Superior temporal gyrus (tissue), 1 donor: ENCODE results near the gene SNRPA.
A peak's percentile ranks its signal among the peaks of the same experiment; 100 is the strongest.
"Not testable (repeated sequence)": the region's sequence is repeated elsewhere in the genome, so short reads cannot be mapped to it uniquely, and the experiment has no call there.

ENCODE experiments used
- DNase-seq: peaks from one replicate; pipeline ENCODE4 v3.0.0-alpha.2; 2016; ENCODE audit errors: extremely low spot score

Gene SNRPA

DNA sequence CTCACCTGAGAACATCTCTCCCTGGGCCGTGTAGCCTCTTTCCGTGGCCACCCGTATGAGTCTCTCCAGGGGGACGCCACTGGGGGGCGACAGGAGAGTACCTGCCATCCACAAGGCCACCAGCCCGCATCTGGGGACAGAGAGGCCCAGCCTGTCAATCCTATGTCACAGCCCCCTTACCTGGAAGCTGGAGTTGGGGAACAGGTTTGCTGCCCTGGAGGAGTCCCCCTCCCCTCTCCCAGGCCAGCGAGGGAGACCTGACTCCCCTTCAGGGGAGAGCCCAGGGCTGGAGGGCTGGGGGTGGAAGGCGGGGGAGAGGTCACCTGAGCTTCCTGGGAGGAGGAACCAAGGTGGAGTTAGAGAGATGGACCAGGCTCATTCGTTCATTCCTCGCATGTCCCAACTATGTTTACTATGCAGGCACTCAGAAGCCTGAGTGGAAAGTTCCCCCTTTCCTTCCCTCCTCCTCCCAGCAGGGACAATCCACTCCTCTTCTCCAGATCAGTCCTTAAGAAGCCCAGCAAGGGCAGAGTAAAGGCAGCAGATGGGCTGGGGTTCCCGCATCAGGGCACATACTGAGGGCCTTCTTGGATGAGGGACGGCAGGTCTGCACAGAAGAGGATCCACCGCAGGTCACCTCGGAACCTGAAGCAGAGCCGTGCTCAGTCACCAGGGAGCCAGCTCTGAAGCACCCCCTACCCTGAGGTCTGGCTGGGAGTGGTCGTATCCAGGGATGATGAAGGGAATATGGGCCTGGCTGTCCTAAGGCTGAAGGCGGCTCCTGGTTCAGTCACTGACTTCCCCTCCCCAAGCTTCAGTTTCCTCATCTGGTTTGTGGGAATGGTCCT lies 6.2 kb upstream of the SNRPA start:
- no peak for DNase-seq

DNA sequence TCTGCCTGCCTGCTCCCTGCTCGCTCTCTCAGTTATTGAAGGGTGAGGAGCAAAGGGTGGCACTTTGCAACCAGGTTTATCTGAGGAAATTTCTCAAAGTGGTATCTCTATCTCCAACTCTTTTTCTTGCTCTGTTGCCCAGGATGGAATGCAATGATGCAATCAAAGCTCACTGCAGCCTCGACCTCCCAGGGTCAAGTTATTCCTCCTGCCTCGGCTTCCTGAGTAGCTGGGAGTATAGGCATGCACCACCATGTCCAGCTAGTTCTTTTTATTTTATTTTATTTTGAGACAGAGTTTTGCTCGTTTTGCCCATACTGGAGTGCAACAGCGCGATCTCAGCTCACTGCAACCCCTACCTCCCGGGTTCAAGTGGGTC lies 5.6 kb upstream of the SNRPA start:
- DNase-seq: no peak

DNA sequence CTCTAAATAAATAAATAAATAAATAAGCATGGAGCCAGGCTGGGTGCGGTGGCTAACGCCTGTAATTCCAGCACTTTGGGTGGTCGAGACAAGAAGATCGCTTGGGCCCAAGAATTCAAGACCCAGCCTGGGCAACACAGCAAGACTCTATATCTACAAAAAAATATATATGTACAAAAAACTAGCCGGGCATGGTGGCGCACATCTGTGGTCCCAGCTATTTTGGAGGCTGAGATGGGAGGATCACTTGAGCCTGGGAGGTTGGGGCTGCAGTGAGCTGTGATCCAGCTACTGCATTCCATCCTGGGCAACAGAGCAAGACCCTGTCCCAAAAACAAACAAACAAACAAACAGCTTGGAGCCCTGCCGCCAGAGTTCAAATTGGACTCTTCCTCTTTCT lies 3.5 kb upstream of the SNRPA start:
- no peak for DNase-seq

DNA sequence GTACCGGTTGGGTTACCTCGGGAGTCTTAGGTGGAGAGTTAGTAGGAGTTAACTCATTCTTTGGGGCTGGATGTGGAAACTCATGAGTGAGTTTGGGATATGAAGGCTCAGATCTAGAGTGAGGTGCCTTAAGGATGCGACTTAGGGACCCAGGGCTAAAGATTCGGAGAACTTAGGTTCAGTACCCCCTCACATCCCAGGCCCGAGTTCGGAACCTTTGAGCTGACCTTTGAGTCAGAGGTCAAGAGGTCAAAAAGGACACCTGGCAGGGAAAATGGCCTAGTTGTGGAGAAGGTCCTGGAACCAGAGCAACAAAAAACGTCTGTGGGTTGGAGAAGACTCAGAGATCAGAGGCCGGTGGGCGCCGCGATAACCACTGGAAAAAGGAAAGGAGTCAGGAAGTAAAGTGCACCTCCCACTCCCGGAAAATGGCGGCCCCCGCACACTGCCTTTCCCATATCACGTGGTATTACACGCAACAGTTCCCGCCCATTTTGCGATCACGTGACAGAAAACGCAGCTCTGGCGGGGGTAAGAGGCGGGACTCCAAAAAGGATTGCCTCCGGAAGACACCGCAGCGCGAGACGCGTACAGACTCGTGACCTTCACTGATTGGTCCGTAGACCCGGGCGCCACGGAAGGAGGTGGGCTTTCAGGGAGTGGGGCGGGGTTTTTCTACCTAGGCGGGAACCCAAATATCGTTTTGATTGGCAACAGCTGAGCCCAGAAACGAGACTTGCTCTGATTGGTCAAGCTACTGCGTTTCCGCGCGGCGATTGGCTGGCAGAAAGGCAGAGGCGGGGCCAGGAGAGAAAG lies 737 bp upstream of the SNRPA start, which contains the start of gene ACTMAP:
ACTMAP (minus strand) TSS at position 420 of the 816 bp plus-strand sequence. CDS start 674 bp downstream, outside the sequence.
- DNase-seq: peak; percentile 100

DNA sequence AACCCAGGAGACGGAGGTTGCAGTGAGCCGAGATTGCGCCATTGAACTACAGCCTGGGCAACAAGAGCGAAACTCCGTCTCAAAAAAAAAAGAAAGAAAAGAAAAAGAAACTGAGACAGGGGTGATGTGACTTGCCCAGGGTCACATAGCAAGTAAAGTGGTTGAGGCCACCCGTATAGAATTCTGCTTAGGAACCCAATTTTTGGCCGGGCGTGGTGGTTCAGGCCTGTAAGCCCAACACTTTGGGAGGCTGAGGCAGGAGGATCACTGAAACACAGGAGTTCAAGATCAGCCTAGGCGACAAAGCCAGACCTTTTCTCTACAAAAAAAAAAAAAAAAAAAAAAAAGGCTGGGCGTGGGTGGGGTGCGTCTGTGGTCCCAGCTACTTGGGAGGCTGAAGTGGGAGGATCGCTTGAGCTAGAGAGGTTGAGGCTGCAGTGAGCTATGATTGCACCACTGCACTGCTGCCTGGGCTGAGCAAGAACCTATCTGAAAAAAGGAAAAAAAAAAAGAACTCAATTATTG lies 1.3 kb downstream of the SNRPA start:
- DNase-seq: no peak

DNA sequence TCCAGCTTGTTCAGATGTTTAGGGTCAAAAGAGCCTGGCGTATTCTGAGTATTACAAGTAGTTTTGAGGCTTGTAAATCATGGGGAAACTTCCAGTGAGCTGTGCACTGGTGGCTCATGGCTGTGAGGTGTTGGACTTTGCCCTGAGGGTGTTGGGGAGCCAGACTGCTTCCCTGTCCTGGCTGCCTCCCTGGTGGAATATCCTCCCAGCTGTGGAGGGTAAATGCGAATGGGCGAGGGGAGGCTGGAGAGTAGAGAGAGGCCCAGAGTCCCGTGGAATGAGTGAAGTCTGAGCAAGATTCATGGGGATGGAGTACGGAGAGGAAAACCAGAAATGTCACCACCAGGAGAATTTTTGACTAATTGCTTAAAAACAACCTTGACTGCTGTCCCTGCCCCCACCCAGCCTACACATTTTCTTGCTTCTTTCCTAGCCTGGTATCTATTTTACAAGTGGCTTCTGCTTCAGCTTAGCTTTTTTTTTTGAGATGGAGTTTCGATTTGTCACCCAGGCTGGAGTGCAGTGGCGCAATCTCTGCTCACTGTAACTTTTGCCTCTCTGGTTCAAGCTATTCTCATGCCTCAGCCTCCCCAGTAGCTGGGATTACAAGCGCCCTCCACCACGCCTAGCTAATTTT lies 3.7 kb downstream of the SNRPA start:
- no peak for DNase-seq

DNA sequence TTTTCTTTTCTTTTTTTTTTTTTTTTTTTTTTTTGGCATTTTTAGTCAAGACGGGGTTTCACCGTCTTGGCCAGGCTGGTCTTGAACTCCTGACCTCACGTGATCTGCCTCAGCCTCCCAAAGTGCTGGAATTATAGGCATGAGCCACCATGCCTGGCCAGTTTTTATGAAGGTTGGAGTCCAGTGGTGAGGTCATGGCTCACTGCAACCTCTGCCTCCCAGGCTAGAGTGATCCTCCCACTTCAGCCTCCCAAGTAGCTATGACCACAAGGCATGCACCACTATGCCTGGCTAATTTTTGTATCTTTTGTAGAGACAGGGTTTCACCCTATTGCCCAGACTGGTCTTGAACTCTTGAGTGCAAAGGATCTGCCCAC lies 4.2 kb downstream of the SNRPA start:
- DNase-seq: no peak

DNA sequence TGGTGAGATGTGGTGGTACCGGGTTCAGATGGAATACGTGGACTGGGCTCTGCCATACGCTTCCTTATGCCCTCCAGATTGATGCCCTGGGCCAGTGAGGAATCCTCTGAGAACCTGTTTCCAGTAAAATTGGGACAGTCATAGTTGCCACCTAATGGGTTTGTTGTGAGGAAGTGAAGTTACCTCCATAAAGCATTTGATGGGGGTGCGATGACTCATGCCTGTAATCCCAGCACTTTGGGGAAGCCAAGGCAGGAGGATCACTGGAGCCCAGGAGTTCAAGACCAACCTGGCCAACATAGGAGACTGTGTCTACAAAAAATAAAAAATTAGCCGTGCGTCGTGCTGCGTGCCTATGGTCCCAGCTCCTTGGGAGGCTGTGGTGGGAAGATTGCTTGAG lies 4.8 kb downstream of the SNRPA start:
- no peak for DNase-seq

DNA sequence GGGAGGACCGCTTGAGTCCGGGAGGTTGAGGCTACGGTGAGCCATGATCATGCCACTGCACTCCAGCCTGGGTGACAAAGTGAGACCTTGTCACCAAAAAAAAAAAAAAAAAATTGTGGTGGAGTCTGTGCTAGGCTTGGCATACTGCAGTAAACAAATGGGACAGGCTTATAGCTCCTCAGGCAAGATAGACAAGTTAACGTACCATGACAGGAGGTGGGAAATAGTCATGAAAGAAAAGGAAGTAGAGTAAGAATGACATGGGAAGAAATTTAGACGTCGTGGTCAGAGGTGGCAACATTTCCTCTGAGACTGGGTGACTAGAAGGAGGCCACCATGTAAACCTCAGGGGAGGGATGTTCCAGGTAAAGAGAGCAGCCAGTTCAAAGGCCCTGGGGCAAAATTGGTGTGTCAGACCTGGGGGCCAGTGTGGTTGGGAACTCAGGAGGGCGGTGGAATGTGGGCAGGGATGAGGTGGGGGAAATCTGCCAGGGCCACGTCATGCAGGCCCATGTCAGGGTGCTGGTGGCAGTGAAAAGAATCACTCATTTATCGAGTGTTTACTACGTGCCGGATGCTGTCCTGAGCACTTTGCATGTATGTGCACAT lies 5.6 kb downstream of the SNRPA start:
- no peak for DNase-seq

DNA sequence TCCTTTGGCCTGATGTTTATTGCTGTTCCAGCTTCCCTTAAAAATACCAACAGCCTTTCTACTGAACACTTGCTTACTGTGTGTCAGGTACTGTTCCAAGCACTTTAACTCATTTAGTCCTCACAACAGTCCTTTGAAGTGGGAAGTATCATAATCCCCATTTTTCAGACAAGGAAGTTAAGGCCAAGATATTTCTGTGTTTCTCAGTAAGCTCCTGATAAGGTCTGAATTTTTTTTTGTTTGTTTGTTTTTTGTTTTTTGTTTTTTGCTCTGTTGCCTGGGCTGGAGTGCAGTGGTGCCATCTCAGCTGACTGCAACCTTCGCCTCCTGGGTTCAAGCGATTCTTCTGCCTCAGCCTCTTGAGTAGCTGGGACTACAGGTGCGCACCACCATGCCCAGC lies 7.5 kb downstream of the SNRPA start:
- DNase-seq: no peak

DNA sequence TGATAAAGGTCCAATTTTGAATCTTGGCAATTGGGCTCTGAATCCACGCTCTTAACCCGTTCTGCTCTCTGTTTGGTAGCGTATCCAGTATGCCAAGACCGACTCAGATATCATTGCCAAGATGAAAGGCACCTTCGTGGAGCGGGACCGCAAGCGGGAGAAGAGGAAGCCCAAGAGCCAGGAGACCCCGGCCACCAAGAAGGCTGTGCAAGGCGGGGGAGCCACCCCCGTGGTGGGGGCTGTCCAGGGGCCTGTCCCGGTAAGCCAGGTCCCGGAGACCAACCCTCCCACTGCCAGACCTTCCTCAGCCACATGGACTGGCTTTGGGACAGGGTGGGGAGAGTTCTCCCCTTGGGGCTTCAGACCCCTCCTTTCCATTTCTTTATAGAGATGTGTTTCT lies 8.3 kb downstream of the SNRPA start:
- no peak for DNase-seq

DNA sequence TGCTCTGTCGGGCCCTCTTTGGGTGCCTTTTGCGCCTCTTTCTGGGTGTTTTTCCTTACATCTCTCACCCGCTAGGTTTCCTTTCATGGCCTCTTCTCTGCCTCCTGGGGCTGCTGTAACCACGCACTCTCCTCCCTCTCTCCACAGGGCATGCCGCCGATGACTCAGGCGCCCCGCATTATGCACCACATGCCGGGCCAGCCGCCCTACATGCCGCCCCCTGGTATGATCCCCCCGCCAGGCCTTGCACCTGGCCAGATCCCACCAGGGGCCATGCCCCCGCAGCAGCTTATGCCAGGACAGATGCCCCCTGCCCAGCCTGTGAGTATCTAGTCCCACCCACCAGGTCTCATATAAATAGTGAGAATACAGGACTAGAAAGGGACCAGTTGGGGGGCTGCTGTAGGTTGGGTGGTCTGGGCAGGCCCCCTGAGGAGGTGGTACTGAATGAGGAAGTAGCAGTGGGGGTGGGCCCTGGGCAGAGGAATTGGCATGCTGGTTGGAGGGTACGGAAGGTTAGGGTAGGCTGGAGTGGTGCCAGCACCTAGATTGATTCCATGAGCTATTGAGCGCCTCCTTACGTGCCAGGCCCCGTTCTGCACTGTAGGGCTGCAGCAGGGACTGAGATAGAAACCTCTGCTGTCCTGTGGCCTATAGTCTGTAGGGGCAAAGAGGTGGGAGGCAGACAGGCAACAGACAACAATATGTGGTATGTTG lies 11.9 kb downstream of the SNRPA start:
- no peak for DNase-seq

DNA sequence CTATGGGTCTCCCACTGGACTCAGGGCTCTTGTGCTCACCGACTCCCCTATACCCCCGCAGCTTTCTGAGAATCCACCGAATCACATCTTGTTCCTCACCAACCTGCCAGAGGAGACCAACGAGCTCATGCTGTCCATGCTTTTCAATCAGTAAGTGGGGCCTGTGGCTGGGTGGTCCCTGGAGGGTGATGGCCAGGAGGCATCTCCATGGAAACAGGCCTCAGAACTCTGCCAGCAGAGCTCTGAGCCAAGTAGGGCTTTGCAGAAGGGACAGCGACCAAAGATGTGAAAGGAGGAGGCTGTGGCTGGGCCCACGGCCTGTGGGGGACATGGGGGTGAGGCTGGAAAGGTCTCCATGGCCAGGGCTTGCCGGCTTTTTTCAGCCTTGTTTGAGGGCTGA lies 12.5 kb downstream of the SNRPA start:
- DNase-seq: no peak

DNA sequence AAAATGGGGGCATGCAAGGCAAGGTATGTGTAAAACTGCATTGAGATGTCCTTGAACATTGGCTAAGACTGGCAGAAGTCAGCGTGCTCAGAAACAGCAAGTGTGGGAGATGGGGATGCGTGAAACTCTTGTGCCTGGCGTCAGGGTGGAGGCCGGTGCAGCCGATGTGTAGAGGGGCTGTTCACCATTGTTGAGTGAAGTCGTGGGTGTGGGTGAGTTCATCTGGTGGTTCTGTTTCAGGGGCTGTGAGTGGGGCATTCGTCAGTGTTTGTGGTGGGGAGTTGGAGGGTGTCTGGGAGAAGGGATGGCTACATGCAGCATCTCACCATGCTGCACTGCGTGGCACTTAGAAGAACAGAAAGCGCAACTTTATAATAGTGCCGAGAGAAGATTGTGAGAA lies 13.0 kb downstream of the SNRPA start:
- no peak for DNase-seq

DNA sequence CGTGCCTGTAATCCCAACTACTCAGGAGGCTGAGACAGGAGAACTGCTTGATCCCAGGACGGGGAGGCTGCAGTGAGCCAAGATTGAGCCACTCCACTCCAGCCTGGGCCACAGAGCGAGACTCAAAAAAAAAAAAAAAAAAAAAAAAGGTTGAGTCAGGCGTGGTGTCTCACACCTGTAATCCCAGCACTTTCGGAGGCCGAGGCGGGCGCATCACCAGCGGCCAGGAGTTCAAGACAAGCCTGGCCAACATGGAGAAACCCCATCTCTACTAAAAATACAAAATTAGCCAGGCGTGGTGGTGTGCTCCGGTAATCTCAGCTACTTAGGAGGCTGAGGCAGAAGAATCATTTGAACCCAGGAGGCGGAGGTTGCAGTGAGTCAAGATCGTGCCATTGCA lies 15.4 kb downstream of the SNRPA start:
- DNase-seq: not testable (repeated sequence)

DNA sequence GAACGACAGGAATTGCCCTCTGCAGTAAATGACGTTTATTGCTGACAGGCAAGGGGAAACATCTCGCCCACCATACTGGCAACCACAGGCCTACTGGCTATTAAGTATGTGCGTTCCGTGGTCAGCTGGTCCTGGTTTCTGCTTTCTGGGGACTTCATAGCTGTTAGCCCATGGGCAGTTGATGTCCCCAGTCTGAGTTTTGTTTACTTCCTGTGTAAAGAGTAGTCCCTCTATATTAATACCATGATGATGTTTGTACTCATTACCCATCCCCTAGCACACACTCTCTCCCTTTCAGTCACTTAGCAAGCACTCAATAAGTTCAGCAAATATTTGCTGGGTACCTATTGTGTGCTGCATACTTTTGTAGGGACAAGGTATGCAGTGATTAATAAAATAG lies 17.9 kb downstream of the SNRPA start:
- DNase-seq: no peak

DNA sequence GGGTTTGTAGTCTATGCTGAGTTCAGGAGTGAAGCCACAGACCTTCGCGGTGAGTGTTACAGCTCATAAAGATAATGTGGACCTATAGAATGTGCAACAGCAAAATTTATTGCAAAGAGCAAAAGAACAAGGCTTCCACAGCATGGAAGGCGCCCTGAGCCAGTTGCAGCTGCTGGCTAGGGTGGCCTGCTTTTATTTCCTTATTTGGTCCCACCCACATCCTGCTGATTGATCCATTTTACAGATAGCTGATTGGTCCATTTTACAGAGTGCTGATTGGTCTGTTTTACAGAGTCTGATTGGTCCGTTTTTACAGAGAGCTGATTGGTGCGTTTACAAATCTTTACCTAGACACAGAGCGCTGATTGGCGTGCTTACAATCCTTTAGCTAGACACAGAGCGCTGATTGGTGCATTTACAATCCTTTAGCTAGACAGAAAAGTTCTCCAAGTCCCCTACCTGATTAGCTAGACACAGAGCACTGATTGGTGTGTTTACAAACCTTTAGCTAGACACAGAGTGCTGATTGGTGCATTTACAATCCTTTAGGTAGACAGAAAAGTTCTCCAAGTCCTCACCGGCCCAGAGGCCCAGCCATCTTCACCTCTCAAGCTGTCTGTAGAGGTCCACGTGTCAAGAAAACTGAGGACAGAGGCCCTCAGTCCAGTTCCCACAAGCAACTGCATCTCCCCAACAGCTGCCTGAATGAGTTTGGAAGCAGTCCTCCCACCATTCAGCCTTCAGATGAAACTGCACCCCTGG lies 20.3 kb downstream of the SNRPA start:
- not testable (repeated sequence) for DNase-seq

DNA sequence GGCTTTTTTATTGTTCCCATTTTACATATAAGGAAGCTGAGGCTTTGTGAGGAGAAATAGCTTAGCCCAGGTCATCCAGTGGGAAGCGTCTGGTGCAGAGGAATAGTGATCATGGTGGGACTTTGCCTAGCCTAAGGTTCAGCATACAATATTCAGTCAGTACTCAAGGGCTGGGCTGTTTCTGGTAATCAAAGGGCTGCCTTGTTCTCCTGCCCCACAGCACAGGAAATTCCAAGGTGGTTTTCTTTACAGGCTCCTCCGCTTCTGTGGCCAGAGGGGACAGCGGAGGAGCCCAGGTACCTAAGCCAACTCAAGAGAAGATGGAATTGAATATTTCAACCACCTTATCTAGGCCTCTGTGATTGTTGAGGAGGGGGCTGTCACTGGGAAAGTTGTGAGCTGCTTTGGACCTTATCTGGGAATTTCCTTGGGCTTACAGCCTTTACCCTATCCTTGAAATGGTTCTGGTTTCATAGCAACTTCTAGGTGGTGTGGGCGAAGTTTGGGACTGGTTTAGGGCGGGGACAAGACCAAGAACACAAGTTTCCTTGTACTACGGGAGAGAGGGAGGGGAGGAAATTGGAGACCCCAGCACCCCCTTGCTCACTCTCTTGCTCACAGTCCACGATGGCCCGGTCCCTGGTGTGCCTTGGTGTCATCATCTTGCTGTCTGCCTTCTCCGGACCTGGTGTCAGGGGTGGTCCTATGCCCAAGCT lies 24.1 kb downstream of the SNRPA start, which contains the start of gene MIA:
MIA (plus strand) TSS at position 606 of the 716 bp plus-strand sequence; CDS start at position 628, 22 bp downstream.
- DNase-seq: no peak

DNA sequence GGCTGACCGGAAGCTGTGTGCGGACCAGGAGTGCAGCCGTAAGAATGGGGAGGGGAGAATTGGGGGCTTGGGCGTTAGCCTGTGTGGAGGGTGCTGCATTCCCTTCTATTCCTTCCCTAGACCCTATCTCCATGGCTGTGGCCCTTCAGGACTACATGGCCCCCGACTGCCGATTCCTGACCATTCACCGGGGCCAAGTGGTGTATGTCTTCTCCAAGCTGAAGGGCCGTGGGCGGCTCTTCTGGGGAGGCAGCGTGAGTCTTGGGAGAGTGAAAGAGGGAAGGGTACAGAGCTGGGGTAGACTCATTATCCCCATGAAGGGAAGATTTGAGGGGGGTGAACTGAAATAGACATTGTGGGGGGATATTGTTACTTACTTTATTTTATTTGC lies 24.6 kb downstream of the SNRPA start:
- DNase-seq: no peak

DNA sequence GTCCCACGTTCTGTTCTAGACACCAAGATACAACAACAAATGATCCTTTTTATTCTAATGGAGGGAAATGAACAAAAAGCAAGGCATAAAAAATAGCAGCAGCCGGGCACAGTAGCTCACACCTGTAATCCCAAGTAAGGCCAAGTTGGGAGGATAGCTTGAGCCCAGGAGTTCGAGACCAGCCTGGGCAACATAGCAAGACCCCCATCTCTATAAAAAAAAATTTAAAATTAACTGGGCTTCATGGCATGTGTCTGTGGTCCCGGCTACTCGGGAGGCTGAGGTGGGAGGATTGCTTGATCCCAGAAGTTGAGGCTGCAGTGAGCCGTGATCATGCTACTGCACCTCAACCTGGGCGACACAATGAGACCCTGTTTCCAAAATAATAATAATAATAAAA lies 25.4 kb downstream of the SNRPA start:
- DNase-seq: no peak
